GM23338 (cell line): Measurements from ENCODE around the gene NUP214. TPM values are rescaled to one million over a fixed set of nuclear protein-coding genes. Genes with fewer than 3 reads are reported as not detected.

ENCODE experiments used
- ATAC-seq: fragments of 200-7000 bp; cut with Tn5 transposase; 3 replicates; pipeline ENCODE4 v1.9.1; 2020
- DNase-seq: peaks from one replicate; pipeline ENCODE4 v3.0.0-alpha.2; 2015; ENCODE audit warnings: low spot score
- H2AFZ ChIP-seq: fragments of 200-600 bp; sonication (generic); 2 replicates; pipeline ENCODE4 v1.8.0; 2016; ENCODE audit warnings: antibody characterized with exemption, mild to moderate bottlenecking, moderate library complexity
- H3F3A ChIP-seq: fragments of 200-600 bp; sonication (generic); replicated peaks from 2 replicates; pipeline ENCODE4 v1.8.0; 2017; ENCODE audit warnings: antibody characterized with exemption, mixed run types, low read depth
- H3K27ac ChIP-seq: fragments of 200-600 bp; sonication (generic); 2 replicates; pipeline ENCODE4 v1.6.1; 2016; ENCODE audit warnings: low read depth
- H3K27me3 ChIP-seq: fragments of 200-600 bp; sonication (generic); 2 replicates; pipeline ENCODE4 v1.8.0; 2016; ENCODE audit warnings: mild to moderate bottlenecking, mixed run types, moderate library complexity; ENCODE audit not compliant: insufficient read depth
- H3K36me3 ChIP-seq: fragments of 200-600 bp; sonication (generic); 2 replicates; pipeline ENCODE4 v1.8.0; 2016; ENCODE audit warnings: mild to moderate bottlenecking; ENCODE audit not compliant: insufficient read depth
- H3K4me1 ChIP-seq: fragments of 200-600 bp; sonication (generic); 2 replicates; pipeline ENCODE4 v1.8.0; 2016; ENCODE audit warnings: mild to moderate bottlenecking, moderate library complexity; ENCODE audit not compliant: insufficient read depth
- H3K4me2 ChIP-seq: fragments of 200-600 bp; sonication (generic); 2 replicates; pipeline ENCODE4 v1.7.1; 2017; ENCODE audit warnings: mixed run types
- H3K4me3 ChIP-seq: fragments of 200-600 bp; sonication (generic); 2 replicates; pipeline ENCODE4 v1.6.1; 2016; ENCODE audit warnings: mixed run types
- H3K79me2 ChIP-seq: fragments of 200-600 bp; sonication (generic); replicated peaks from 2 replicates; pipeline ENCODE4 v1.8.0; 2017; ENCODE audit warnings: mild to moderate bottlenecking; ENCODE audit not compliant: insufficient read depth
- H3K9me2 ChIP-seq: fragments of 200-600 bp; sonication (generic); 2 replicates; pipeline ENCODE4 v1.8.0; 2017; ENCODE audit not compliant: insufficient read depth
- H4K20me1 ChIP-seq: fragments of 200-600 bp; sonication (generic); replicated peaks from 2 replicates; pipeline ENCODE4 v1.8.0; 2017; ENCODE audit warnings: mild to moderate bottlenecking; ENCODE audit not compliant: insufficient read depth
- H3K27ac Mint-ChIP-seq: 2 replicates; pipeline ENCODE4 v1.8.0; 2020; ENCODE audit warnings: inconsistent platforms, mild to moderate bottlenecking, moderate library complexity, mixed read lengths
- H3K27me3 Mint-ChIP-seq: 3 replicates; pipeline ENCODE4 v1.8.0; 2022; ENCODE audit warnings: low read depth, mild to moderate bottlenecking, moderate library complexity, mixed read lengths, inconsistent platforms; ENCODE audit not compliant: insufficient read depth, poor library complexity
- H3K36me3 Mint-ChIP-seq: 3 replicates; pipeline ENCODE4 v1.8.0; 2021; ENCODE audit warnings: low read depth, mild to moderate bottlenecking, inconsistent platforms, moderate library complexity, mixed read lengths
- H3K4me1 Mint-ChIP-seq: 3 replicates; pipeline ENCODE4 v1.8.0; 2020; ENCODE audit warnings: mild to moderate bottlenecking, inconsistent platforms, mixed read lengths
- H3K4me3 Mint-ChIP-seq: 3 replicates; pipeline ENCODE4 v1.8.0; 2021; ENCODE audit warnings: moderate library complexity, mild to moderate bottlenecking, inconsistent platforms, mixed read lengths
- H3K9me3 Mint-ChIP-seq: 3 replicates; pipeline ENCODE4 v1.8.0; 2020; ENCODE audit warnings: moderate library complexity, mild to moderate bottlenecking, inconsistent platforms, mixed read lengths
- CREB1 ChIP-seq: fragments of 250-450 bp; sonication (Bioruptor Pico); IDR thresholded peaks from 2 replicates; pipeline ENCODE4 v1.5.0; 2020; ENCODE audit warnings: low read depth, mild to moderate bottlenecking, moderate library complexity
- ETS1 ChIP-seq: IDR thresholded peaks from 2 replicates; pipeline ENCODE4 v1.6.1; 2016; ENCODE audit warnings: antibody characterized with exemption
- EZH2 ChIP-seq: fragments of 200-600 bp; sonication (generic); IDR thresholded peaks from one replicate; pipeline ENCODE4 v1.8.0; 2017; ENCODE audit warnings: antibody characterized with exemption, mild to moderate bottlenecking, low read depth; ENCODE audit not compliant: unreplicated experiment
- EZH2phosphoT487 ChIP-seq: fragments of 200-600 bp; sonication (generic); IDR thresholded peaks from one replicate; pipeline ENCODE4 v1.8.1; 2018; ENCODE audit warnings: antibody characterized with exemption; ENCODE audit not compliant: unreplicated experiment
- NANOG ChIP-seq: IDR thresholded peaks from 2 replicates; pipeline ENCODE4 v1.6.1; 2016; ENCODE audit warnings: antibody characterized with exemption, borderline replicate concordance
- REST ChIP-seq: IDR thresholded peaks from one replicate; pipeline ENCODE4 v1.6.1; 2018; ENCODE audit warnings: antibody characterized with exemption; ENCODE audit not compliant: unreplicated experiment
- STAT1 ChIP-seq: IDR thresholded peaks from one replicate; pipeline ENCODE4 v1.6.1; 2016; ENCODE audit warnings: antibody characterized with exemption; ENCODE audit not compliant: unreplicated experiment
- ZNF114 ChIP-seq: fragments of 250-450 bp; sonication (Bioruptor Pico); IDR thresholded peaks from 2 replicates; pipeline ENCODE4 v1.5.0; 2020; ENCODE audit warnings: mild to moderate bottlenecking, moderate library complexity
- ZNF331 ChIP-seq: fragments of 250-450 bp; sonication (Bioruptor Pico); IDR thresholded peaks from 2 replicates; pipeline ENCODE4 v1.5.0; 2020; ENCODE audit warnings: low read depth, mild to moderate bottlenecking, moderate library complexity
- ZNF462 ChIP-seq: fragments of 250-450 bp; sonication (Bioruptor Pico); IDR thresholded peaks from 2 replicates; pipeline ENCODE4 v1.5.0; 2020; ENCODE audit warnings: mild to moderate bottlenecking, moderate library complexity
- polyA plus RNA-seq: library from polyadenylated mRNA; unstranded; fragments of >200 nt; fragmentation: Nextera tagmentation; extraction: Ambion mirVana; gene quantifications from 2 replicates; pipeline ENCODE4 v1.2.1, GENCODE V29; 2016
- total RNA-seq: library from RNA; depleted of rRNA; stranded (reverse); fragments of >200 nt; shearing (Covaris generic); gene quantifications from 2 replicates; pipeline ENCODE4 v1.2.3, GENCODE V29; 2014

The NUP214 gene
- total and polyA plus RNA-seq, 2 experiments from 2014 or later, result 36.0 to 57.0 TPM

DNA sequence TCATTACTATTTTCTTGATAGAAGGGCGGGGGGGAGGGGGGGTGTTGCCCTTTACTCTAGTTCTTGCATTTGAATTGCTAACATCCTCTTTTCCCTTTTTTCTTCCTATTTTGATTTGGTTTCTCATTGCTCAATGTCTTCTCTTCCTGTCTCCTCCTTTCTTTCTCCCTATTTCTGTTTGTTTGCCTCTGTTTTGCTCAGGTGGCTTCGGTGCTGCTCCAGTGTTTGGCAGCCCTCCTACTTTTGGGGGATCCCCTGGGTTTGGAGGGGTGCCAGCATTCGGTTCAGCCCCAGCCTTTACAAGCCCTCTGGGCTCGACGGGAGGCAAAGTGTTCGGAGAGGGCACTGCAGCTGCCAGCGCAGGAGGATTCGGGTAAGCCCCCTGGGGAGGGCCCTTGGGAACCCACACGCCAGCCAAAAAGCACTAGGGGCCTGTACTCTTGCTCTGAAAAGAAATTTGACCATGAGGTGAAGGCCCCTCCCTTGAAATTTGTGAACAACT, 102.6 kb downstream of the NUP214 start (continued):
- TF ChIP-seq EZH2phosphoT487 (no peak), ETS1 (no peak), ZNF331 (no peak), REST (no peak)

GRCh38 chr9:131228988-131229387, 103.6 kb downstream of the NUP214 start:
- peaks cover 11% of the 10 kb centered on the region for H3K36me3 ChIP-seq
- H3K9me2 ChIP-seq, result no peaks in the 10 kb centered on the region
- Mint-ChIP-seq H3K4me3 (no peak overlapping the region; the same call in 2 of the 3 replicates), H3K27ac (0 out of 2 replicates have a peak overlapping the region, but pooled peaks have one; percentile 70), H3K9me3 (no peaks in the 10 kb centered on the region), H3K36me3 (peaks cover 44% of the 10 kb centered on the region), H3K27me3 (peaks cover 1% of the 10 kb centered on the region), H3K4me1 (peaks cover 30% of the 10 kb centered on the region)
- no peaks in the 10 kb centered on the region for H3K79me2 ChIP-seq
- no peaks in the 10 kb centered on the region; the same call in 1 of the 2 replicates for H4K20me1 ChIP-seq
- TF ChIP-seq REST, result no peak
- no peak for TF ChIP-seq STAT1
- TF ChIP-seq EZH2phosphoT487, result no peak
- no peak for TF ChIP-seq ZNF462
- no peak for TF ChIP-seq CREB1 (CRISPR knock-in tag)
- TF ChIP-seq NANOG, result no peak
- TF ChIP-seq ZNF114 (CRISPR knock-in tag), result no peak
- TF ChIP-seq EZH2, result no peak
- no peak overlapping the region for H2AFZ ChIP-seq
- no peaks in the 10 kb centered on the region for H3K27me3 ChIP-seq
- DNase-seq (no peak), ATAC-seq (peak; percentile 17; the same call in 1 of the 3 replicates)
- peaks cover 33% of the 10 kb centered on the region for H3K4me1 ChIP-seq
- H3K4me2 ChIP-seq, result peak overlapping the region; percentile 84
- 0 out of 2 replicates have a peak overlapping the region, but pooled peaks have one; percentile 24 for H3K4me3 ChIP-seq
- no peak overlapping the region for H3K27ac ChIP-seq
- H3F3A ChIP-seq, result peaks cover 6% of the 10 kb centered on the region; the same call in 1 of the 2 replicates
